Measurements from ENCODE around the gene INTS6L. TPM values are rescaled to one million over a fixed set of nuclear protein-coding genes. Genes with fewer than 3 reads are reported as not detected.
"Not testable (repeated sequence)": the region's sequence is repeated elsewhere in the genome, so short reads cannot be mapped to it uniquely, and the experiment has no call there.

Gene INTS6L
- total RNA-seq, 1 donor: 4.7 TPM

DNA sequence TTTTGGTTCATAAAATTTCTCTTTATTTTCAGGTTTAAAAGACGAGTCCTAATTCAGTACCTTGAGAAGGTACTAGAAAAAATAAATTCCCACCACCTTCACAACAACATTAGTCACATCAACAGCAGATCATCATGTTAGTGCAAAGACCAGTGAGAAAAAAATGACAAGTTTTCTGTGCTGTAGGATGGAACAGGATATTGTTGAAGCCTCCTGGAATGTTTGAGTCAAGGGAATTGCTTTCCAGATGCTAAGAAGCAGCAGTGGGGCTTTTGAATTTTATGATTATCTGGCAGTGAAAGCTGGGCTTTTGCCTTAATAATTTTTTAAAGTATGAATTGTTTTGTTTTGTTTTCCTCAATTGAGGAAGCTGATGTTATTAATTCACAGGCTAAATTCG, 61.0 kb downstream of the INTS6L start:
- Histone ChIP-seq H3K4me3 (ENCODE audit: insufficient read depth, low read length) (no peak overlapping the region), H2AFZ (ENCODE audit: low read length) (no peak overlapping the region), H3K79me2 (ENCODE audit: insufficient read depth, low read length) (no peaks in the 10 kb centered on the region), H3K27me3 (ENCODE audit: insufficient read depth, low read length) (no peaks in the 10 kb centered on the region), H3K27ac (ENCODE audit: low read depth, low read length) (no peak overlapping the region), H4K20me1 (ENCODE audit: insufficient read depth, low read length) (no peaks in the 10 kb centered on the region), H3K4me2 (ENCODE audit: insufficient read depth, low read length) (no peak overlapping the region), H3K9me3 (ENCODE audit: low read depth, low read length) (no peaks in the 10 kb centered on the region), H3K36me3 (ENCODE audit: insufficient read depth, low read length) (peaks cover 5% of the 10 kb centered on the region), H3K4me1 (ENCODE audit: insufficient read depth, low read length) (no peaks in the 10 kb centered on the region)
- no peak for DNase-seq (ENCODE audit: insufficient read length, low spot score, missing footprints)
- TF ChIP-seq, protein P1, sequence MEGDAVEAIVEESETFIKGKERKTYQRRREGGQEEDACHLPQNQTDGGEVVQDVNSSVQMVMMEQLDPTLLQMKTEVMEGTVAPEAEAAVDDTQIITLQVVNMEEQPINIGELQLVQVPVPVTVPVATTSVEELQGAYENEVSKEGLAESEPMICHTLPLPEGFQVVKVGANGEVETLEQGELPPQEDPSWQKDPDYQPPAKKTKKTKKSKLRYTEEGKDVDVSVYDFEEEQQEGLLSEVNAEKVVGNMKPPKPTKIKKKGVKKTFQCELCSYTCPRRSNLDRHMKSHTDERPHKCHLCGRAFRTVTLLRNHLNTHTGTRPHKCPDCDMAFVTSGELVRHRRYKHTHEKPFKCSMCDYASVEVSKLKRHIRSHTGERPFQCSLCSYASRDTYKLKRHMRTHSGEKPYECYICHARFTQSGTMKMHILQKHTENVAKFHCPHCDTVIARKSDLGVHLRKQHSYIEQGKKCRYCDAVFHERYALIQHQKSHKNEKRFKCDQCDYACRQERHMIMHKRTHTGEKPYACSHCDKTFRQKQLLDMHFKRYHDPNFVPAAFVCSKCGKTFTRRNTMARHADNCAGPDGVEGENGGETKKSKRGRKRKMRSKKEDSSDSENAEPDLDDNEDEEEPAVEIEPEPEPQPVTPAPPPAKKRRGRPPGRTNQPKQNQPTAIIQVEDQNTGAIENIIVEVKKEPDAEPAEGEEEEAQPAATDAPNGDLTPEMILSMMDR (IDR thresholded peaks at IDR 0.05; ENCODE audit: extremely low read depth, low read depth, low read length): no peak

DNA sequence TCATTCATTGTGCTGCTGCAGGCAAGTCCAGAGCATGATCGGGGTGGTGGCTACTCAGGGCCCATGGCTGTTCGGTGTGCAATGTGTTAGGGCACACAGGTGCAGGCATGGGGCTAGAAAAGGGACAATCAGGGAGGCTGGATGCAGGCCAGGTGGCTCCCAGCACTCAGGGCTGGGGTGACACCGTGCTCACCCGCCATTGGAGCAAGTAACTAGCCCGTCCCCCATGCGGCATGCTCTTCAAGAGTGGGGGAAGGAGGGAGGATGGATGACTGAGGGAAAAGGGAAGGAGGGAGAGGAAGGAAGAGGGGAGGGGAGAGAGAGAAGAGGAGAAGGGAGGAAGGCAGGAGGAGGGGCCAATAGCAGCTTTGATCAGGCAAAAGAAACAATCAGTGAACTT, 64.7 kb downstream of the INTS6L start:
- Histone ChIP-seq H3K4me3 (ENCODE audit: insufficient read depth, low read length) (no peak overlapping the region), H4K20me1 (ENCODE audit: insufficient read depth, low read length) (no peaks in the 10 kb centered on the region), H2AFZ (ENCODE audit: low read length) (no peak overlapping the region), H3K27me3 (ENCODE audit: insufficient read depth, low read length) (no peaks in the 10 kb centered on the region), H3K79me2 (ENCODE audit: insufficient read depth, low read length) (no peaks in the 10 kb centered on the region), H3K36me3 (ENCODE audit: insufficient read depth, low read length) (no peaks in the 10 kb centered on the region), H3K4me1 (ENCODE audit: insufficient read depth, low read length) (no peaks in the 10 kb centered on the region), H3K4me2 (ENCODE audit: insufficient read depth, low read length) (no peak overlapping the region), H3K27ac (ENCODE audit: low read depth, low read length) (no peak overlapping the region), H3K9me3 (ENCODE audit: low read depth, low read length) (no peaks in the 10 kb centered on the region)
- TF ChIP-seq, protein P1 (IDR thresholded peaks at IDR 0.05; ENCODE audit: extremely low read depth, low read depth, low read length): no peak
- no peak for DNase-seq (ENCODE audit: insufficient read length, low spot score, missing footprints)

- H2AFZ ChIP-seq (ENCODE audit: low read length): no peak overlapping the region
- TF ChIP-seq, protein P1 (IDR thresholded peaks at IDR 0.05; ENCODE audit: extremely low read depth, low read depth, low read length): no peak
- H3K27ac ChIP-seq (ENCODE audit: low read depth, low read length): no peak overlapping the region
- H3K27me3 ChIP-seq (ENCODE audit: insufficient read depth, low read length): no peaks in the 10 kb centered on the region
- H3K4me2 ChIP-seq (ENCODE audit: insufficient read depth, low read length): no peak overlapping the region
- H4K20me1 ChIP-seq (ENCODE audit: insufficient read depth, low read length): no peaks in the 10 kb centered on the region
- no peak for DNase-seq (ENCODE audit: insufficient read length, low spot score, missing footprints)
- H3K79me2 ChIP-seq (ENCODE audit: insufficient read depth, low read length): no peaks in the 10 kb centered on the region
- no peaks in the 10 kb centered on the region for H3K4me1 ChIP-seq (ENCODE audit: insufficient read depth, low read length)
- H3K4me3 ChIP-seq (ENCODE audit: insufficient read depth, low read length): no peak overlapping the region
- no peaks in the 10 kb centered on the region for H3K9me3 ChIP-seq (ENCODE audit: low read depth, low read length)
- no peaks in the 10 kb centered on the region for H3K36me3 ChIP-seq (ENCODE audit: insufficient read depth, low read length)
Measured at GRCh38 chrX:135591871-135592270, 71.4 kb downstream of the INTS6L start.

GRCh38 chrX:135594049-135594448, 73.6 kb downstream of the INTS6L start:
- not testable (repeated sequence) for H3K27ac ChIP-seq (ENCODE audit: low read depth, low read length); H2AFZ ChIP-seq (ENCODE audit: low read length); H4K20me1 ChIP-seq (ENCODE audit: insufficient read depth, low read length); H3K4me2 ChIP-seq (ENCODE audit: insufficient read depth, low read length); DNase-seq (ENCODE audit: insufficient read length, low spot score, missing footprints); H3K79me2 ChIP-seq (ENCODE audit: insufficient read depth, low read length); H3K9me3 ChIP-seq (ENCODE audit: low read depth, low read length); H3K36me3 ChIP-seq (ENCODE audit: insufficient read depth, low read length); H3K4me1 ChIP-seq (ENCODE audit: insufficient read depth, low read length); H3K4me3 ChIP-seq (ENCODE audit: insufficient read depth, low read length); H3K27me3 ChIP-seq (ENCODE audit: insufficient read depth, low read length)

- H3K4me1 ChIP-seq (ENCODE audit: insufficient read depth, low read length); DNase-seq (ENCODE audit: insufficient read length, low spot score, missing footprints); H3K4me3 ChIP-seq (ENCODE audit: insufficient read depth, low read length); H3K9me3 ChIP-seq (ENCODE audit: low read depth, low read length); H3K27me3 ChIP-seq (ENCODE audit: insufficient read depth, low read length); H4K20me1 ChIP-seq (ENCODE audit: insufficient read depth, low read length); H2AFZ ChIP-seq (ENCODE audit: low read length); H3K36me3 ChIP-seq (ENCODE audit: insufficient read depth, low read length); H3K4me2 ChIP-seq (ENCODE audit: insufficient read depth, low read length); H3K27ac ChIP-seq (ENCODE audit: low read depth, low read length); H3K79me2 ChIP-seq (ENCODE audit: insufficient read depth, low read length): not testable (repeated sequence)
Measured at GRCh38 chrX:135594453-135594852, 74.0 kb downstream of the INTS6L start.

All from osteoblast (primary cell).